Measurements from ENCODE around the gene AQP6.

Gene AQP6

DNA sequence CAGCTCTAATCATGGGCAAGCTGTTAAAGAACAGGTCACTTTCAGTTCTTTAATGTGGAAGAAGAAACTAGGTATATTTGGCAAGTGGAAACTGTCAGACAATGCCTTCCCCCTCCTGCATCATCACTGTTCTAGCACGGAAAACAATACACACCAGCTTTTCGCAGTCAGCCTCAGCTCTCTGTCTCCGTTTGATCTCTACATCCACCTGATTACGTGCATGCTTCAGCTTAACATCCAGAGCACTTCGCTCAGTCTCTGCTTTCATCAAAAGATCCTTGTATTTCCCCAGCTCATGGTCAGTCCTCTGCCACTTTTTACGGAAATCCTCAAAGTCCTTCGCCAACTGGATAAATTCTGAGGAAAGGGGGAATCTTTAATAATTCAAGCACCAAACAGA is 33.5 kb downstream of the AQP6 start:
- DNase-seq, result no peak

- peak; percentile 23 for DNase-seq
These were observed 34.2 kb downstream of the AQP6 start for GRCh38 chr12:50006754-50007442.

DNA sequence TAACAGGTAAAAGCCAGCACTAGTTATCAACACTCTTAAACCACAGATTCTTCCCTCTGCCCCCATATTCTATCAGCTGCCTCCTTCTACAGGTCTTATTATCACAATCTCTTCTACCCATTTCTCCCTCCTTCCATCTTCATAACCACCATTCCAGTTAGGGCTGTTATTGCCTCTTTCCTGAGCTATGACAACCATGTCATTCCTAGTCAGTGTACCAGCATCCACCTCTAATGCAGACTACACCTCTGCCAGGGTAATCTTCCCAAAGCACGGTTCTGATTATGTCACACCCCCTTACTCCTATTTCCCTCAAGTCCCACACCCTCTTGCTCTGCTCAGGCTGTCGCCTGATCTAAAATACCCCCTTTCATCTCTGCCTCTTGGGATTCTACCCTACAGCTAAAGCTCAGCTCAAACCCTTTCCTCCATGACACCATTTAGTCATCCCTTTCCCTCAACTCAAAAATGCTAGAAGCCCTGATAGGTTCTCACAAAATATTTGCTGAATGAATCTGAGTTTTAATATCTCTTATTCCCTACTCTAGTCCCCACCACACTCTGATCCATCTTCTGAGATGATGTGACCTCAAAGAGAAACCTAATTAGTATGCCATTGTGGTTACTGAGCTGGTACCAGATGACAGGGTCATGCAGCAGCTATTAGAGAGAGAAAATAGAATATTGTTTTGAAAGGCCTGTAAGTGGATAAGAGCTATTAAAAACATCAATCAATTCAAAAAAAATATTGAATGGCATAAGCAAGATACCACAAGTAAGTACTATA is 40.8 kb downstream of the AQP6 start:
- DNase-seq, result no peak

DNA sequence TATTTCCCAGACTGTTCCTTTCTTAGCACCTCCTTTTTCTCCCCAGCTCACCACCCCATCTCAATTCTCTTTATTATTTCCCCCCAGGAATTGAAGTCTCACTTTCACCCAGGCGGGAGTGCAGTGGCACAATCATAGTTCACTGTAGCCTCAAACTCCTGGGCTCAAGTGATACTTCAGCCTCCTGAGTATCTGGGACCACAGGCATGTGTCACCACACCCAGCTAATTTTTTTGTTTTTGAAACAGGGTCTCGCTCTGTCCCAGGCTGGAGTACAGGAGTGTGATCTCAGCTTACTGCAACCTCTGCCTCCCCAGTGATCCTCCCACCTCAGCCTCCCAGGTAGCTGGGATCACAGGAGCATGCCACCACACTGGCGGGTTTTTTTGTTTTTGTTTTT is 41.6 kb downstream of the AQP6 start:
- no peak for DNase-seq

- DNase-seq, result peak; percentile 21
These were observed 44.0 kb downstream of the AQP6 start for GRCh38 chr12:50016501-50017475.

- DNase-seq, result no peak
These were observed 44.9 kb downstream of the AQP6 start for GRCh38 chr12:50017641-50018040.

DNA sequence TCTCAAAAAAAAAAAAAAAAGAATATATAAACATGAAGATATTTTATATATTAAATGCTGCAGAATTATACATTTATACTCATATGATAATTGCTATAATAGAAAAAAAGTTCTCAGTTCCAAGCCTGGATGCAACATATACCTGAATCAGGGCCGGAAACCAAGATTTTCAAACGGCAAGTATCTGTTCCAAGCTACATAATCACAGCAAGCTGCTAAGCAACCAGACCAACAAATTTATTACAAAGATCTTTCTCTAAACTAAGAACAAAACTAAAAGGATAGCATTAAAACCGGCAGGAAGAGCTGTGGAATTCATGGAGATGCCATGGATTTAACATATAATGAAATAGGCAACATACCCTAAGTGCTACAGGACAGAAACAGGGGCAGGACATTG is 45.4 kb downstream of the AQP6 start:
- no peak for DNase-seq

DNA sequence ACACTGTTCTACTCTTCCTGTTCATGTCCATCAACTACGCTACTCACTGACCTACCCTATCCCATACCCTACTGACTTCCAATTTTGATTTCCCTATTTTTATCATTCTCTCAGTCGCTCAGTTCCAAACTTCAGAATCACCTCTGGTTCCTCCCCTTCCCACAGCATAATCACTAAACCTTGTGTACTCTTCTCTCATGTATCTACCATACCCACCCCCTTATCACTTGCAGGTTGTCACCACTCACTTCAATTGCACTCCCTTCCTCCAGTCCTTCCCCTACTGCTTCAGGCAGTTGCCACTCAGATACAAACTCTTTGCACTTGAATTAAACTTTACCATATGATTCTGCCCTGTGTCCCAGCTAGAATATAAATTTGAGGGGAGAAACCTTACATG is 46.2 kb downstream of the AQP6 start:
- DNase-seq, result no peak

DNA sequence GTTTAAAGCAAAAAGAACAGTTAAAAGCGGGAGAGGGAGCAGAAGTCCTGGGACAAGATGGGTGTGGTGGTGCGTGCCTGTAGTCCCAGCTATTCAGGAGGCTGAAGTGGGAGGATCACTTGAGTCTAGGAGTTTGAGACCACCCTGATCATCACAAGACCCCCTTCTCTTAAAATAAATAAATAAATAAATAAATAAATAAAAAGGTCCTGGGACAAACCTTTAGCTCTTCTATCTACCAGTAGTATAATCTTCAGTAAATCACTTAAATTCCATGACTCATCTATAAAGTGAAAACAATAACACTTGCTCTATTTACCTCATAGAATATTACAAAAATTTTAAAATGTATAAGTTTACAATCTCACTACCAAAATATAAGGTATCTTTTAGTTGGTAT is 46.8 kb downstream of the AQP6 start:
- DNase-seq, result no peak

DNA sequence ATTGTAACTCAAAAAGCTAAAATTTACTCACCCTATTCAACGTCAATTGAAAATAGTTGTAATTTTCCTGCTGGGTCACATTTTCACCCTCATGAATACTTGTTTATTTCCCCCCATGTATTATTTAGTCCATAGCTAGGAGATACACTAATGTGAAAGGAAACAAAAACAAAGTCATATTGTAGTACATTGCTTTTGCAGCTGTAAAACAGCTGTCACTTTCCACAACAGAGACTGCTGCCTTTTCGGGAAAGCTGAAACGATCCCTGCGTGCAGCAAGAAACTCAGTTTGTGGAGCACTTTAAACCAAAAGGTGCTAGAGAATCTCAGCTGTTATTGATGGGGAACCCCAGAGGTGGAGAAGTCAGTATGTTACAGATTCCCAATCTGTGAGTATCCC is 48.3 kb downstream of the AQP6 start:
- DNase-seq, result no peak

- no peak for DNase-seq
These were observed 50.2 kb downstream of the AQP6 start for GRCh38 chr12:50022903-50023302.

- DNase-seq, result no peak
These were observed 51.5 kb downstream of the AQP6 start for GRCh38 chr12:50024227-50024626.

GRCh38 chr12:50024805-50025186 is 52.0 kb downstream of the AQP6 start:
- peak; percentile 56 for DNase-seq

- DNase-seq, result peak; percentile 98
These were observed 52.7 kb downstream of the AQP6 start, which contains the start of gene RACGAP1 for GRCh38 chr12:50025187-50026059. TSS of gene RACGAP1 (minus strand) at chr12:50025494. CDS start at chr12:50016715, 8,779 bp downstream.

- DNase-seq, result no peak
These were observed 53.9 kb downstream of the AQP6 start for GRCh38 chr12:50026691-50027090.
